Hepatocyte (in vitro differentiated cells): ENCODE measurements around the gene TAP2. TPM values are rescaled to one million over a fixed set of nuclear protein-coding genes. Genes with fewer than 3 reads are reported as not detected.

Experiments used
- DNase-seq: peaks from one replicate; pipeline ENCODE4 v3.0.0-alpha.2; 2016; ENCODE audit warnings: low spot score
- H2AFZ ChIP-seq: fragments of 200-600 bp; sonication (generic); 2 replicates; pipeline ENCODE4 v1.6.0; 2016; ENCODE audit warnings: antibody characterized with exemption, mild to moderate bottlenecking
- H3K27ac ChIP-seq: fragments of 200-600 bp; sonication (generic); 2 replicates; pipeline ENCODE4 v1.5.1; 2016; ENCODE audit warnings: mild to moderate bottlenecking
- H3K27me3 ChIP-seq: fragments of 200-600 bp; sonication (generic); 2 replicates; pipeline ENCODE4 v1.6.1; 2016
- H3K36me3 ChIP-seq: fragments of 200-600 bp; sonication (generic); replicated peaks from 2 replicates; pipeline ENCODE4 v1.5.1; 2016; ENCODE audit warnings: low read depth; ENCODE audit not compliant: insufficient read depth
- H3K4me1 ChIP-seq: fragments of 200-600 bp; sonication (generic); 2 replicates; pipeline ENCODE4 v1.5.1; 2016; ENCODE audit warnings: mild to moderate bottlenecking, moderate library complexity; ENCODE audit not compliant: insufficient read depth
- H3K4me2 ChIP-seq: fragments of 200-600 bp; sonication (generic); 2 replicates; pipeline ENCODE4 v1.6.0; 2016
- H3K4me3 ChIP-seq: fragments of 200-600 bp; sonication (generic); 2 replicates; pipeline ENCODE4 v1.5.1; 2016; ENCODE audit warnings: mild to moderate bottlenecking
- H3K79me2 ChIP-seq: fragments of 200-600 bp; sonication (generic); 2 replicates; pipeline ENCODE4 v1.6.0; 2017; ENCODE audit warnings: mild to moderate bottlenecking
- H3K9me2 ChIP-seq: fragments of 200-600 bp; sonication (generic); replicated peaks from 2 replicates; pipeline ENCODE4 v1.6.0; 2017; ENCODE audit warnings: mild to moderate bottlenecking; ENCODE audit not compliant: insufficient read depth
- H3K9me3 ChIP-seq: fragments of 200-600 bp; sonication (generic); 2 replicates; pipeline ENCODE4 v1.5.1; 2016; ENCODE audit warnings: low read depth, mild to moderate bottlenecking
- H4K20me1 ChIP-seq: fragments of 200-600 bp; sonication (generic); 2 replicates; pipeline ENCODE4 v1.6.0; 2016; ENCODE audit warnings: mild to moderate bottlenecking; ENCODE audit not compliant: insufficient read depth, poor library complexity, severe bottlenecking
- EZH2 ChIP-seq: fragments of 200-600 bp; sonication (generic); IDR thresholded peaks from 2 replicates; pipeline ENCODE4 v1.6.1; 2016; ENCODE audit warnings: antibody characterized with exemption, mild to moderate bottlenecking, borderline replicate concordance
- EZH2phosphoT487 ChIP-seq: fragments of 200-600 bp; sonication (generic); IDR thresholded peaks from one replicate; pipeline ENCODE4 v1.6.1; 2018; ENCODE audit warnings: antibody characterized with exemption, mild to moderate bottlenecking, low read depth, moderate library complexity; ENCODE audit not compliant: unreplicated experiment, severe bottlenecking
- WGBS: methylation state at CpG from one replicate; pipeline ENCODE4 v1.1.6; 2016; ENCODE audit warnings: low lambda C conversion rate; ENCODE audit errors: missing lambda C conversion rate; 5-methylcytosine and 5-hydroxymethylcytosine counted together
- polyA plus RNA-seq: library from polyadenylated mRNA; unstranded; fragments of >200 nt; fragmentation: Nextera tagmentation; extraction: Ambion mirVana; gene quantifications from 2 replicates; pipeline ENCODE4 v1.2.1, GENCODE V29; 2016
- total RNA-seq: library from RNA; depleted of rRNA; stranded (reverse); fragments of >200 nt; gene quantifications from 2 replicates; pipeline ENCODE4 v1.2.3, GENCODE V29; 2014
- TF ChIP-seq, protein P1 (sequence below): fragments of 200-600 bp; sonication (generic); IDR thresholded peaks from 2 replicates; pipeline ENCODE4 v1.5.1; 2016; ENCODE audit warnings: antibody characterized with exemption, mild to moderate bottlenecking; ENCODE audit not compliant: poor library complexity

The TAP2 gene
- total and polyA plus RNA-seq, 2 experiments from 2014 or later = 1.2 to 11.7 TPM

DNA sequence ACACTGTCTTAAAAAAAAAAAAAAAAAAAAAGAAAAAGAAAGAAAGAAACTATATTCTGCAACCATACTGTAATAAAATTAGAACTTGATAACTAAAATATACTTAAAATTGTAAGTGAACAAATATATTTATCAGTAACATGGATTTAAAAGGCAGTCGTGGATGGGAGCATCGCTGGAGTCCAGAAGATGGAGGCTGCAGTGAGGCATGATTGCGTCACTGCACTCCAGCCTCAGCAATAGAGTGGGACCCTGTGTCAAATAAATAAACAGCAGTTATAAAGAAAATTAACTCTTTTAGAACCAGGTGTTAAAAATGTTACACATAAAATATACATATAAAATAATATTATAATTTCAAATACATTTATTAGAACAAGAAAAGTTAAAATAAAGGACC, 24.2 kb upstream of the TAP2 start:
- TF ChIP-seq EZH2phosphoT487 = no peak
- TF ChIP-seq, protein P1, sequence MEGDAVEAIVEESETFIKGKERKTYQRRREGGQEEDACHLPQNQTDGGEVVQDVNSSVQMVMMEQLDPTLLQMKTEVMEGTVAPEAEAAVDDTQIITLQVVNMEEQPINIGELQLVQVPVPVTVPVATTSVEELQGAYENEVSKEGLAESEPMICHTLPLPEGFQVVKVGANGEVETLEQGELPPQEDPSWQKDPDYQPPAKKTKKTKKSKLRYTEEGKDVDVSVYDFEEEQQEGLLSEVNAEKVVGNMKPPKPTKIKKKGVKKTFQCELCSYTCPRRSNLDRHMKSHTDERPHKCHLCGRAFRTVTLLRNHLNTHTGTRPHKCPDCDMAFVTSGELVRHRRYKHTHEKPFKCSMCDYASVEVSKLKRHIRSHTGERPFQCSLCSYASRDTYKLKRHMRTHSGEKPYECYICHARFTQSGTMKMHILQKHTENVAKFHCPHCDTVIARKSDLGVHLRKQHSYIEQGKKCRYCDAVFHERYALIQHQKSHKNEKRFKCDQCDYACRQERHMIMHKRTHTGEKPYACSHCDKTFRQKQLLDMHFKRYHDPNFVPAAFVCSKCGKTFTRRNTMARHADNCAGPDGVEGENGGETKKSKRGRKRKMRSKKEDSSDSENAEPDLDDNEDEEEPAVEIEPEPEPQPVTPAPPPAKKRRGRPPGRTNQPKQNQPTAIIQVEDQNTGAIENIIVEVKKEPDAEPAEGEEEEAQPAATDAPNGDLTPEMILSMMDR = no peak
- TF ChIP-seq EZH2 = no peak
- Histone ChIP-seq H3K36me3 (no peaks in the 10 kb centered on the region), H3K4me2 (no peak overlapping the region), H3K4me1 (no peaks in the 10 kb centered on the region), H3K9me2 (no peaks in the 10 kb centered on the region), H3K27ac (no peak overlapping the region), H3K4me3 (no peak overlapping the region), H3K9me3 (no peaks in the 10 kb centered on the region), H2AFZ (no peak overlapping the region), H4K20me1 (no peaks in the 10 kb centered on the region), H3K79me2 (no peaks in the 10 kb centered on the region), H3K27me3 (peaks cover 14% of the 10 kb centered on the region)
- WGBS = 85% methylated on average over 3 of the region's 3 CpGs
- DNase-seq = no peak

DNA sequence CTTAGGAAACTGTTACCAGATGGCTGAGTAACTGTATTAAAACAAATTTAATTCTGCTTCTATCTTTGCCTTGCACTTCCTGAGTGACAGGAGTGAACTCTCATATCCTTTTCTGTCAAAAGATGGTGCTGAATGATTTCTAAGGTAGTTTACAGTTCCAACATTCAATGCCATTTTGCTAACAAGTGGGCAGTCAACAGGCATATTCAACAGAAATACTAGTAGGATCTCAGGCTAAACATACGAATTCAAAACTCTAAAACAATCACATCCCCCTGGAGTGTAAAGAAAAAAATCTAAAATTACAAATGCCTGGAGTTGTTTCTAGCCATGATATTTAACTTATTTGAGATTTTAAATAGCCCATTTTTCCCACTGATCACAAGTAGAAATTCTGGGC, 22.1 kb upstream of the TAP2 start:
- no peaks in the 10 kb centered on the region for H3K4me1 ChIP-seq
- H3K79me2 ChIP-seq = no peaks in the 10 kb centered on the region
- H3K27ac ChIP-seq = peak overlapping the region; percentile 20
- WGBS = 81% methylated on average over 1 of the region's 1 CpG
- H3K36me3 ChIP-seq = no peaks in the 10 kb centered on the region
- H3K4me3 ChIP-seq = no peak overlapping the region
- H4K20me1 ChIP-seq = no peaks in the 10 kb centered on the region
- DNase-seq = no peak
- peaks cover 24% of the 10 kb centered on the region for H3K27me3 ChIP-seq
- no peak overlapping the region for H2AFZ ChIP-seq
- no peaks in the 10 kb centered on the region for H3K9me2 ChIP-seq
- TF ChIP-seq EZH2 (no peak), EZH2phosphoT487 (no peak)
- TF ChIP-seq, protein P1 = no peak
- H3K4me2 ChIP-seq = no peak overlapping the region
- no peaks in the 10 kb centered on the region for H3K9me3 ChIP-seq

DNA sequence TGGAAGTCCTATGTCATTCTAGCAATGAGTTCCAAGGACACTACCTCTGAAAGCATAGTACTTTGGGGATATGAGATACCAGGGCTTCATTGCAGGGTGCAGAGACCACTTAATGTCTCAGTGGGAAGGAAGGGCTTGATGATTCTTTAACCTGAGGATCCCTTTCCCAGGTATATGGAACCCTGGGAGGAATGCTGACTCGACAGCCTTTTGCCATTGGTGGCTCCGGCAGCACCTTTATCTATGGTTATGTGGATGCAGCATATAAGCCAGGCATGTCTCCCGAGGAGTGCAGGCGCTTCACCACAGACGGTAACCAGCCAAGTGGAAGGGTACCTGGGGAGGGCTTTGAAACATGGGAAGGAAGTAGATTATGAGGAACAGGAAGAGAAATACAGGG, 19.7 kb upstream of the TAP2 start:
- Histone ChIP-seq H3K79me2 (no peaks in the 10 kb centered on the region), H3K4me2 (no peak overlapping the region), H3K27ac (no peak overlapping the region), H3K4me1 (no peaks in the 10 kb centered on the region), H3K27me3 (peaks cover 29% of the 10 kb centered on the region), H3K36me3 (no peaks in the 10 kb centered on the region), H3K9me2 (no peaks in the 10 kb centered on the region), H2AFZ (no peak overlapping the region), H4K20me1 (no peaks in the 10 kb centered on the region), H3K4me3 (no peak overlapping the region), H3K9me3 (no peaks in the 10 kb centered on the region)
- TF ChIP-seq EZH2 (no peak), EZH2phosphoT487 (no peak)
- TF ChIP-seq, protein P1 = no peak
- WGBS = 79% methylated on average over 5 of the region's 5 CpGs
- DNase-seq = no peak
